HepG2 (cell line): ENCODE measurements around the gene PSMB10. TPM values are rescaled to one million over a fixed set of nuclear protein-coding genes. Genes with fewer than 3 reads are reported as not detected.

Experiments
- AGO1 ChIP-seq: fragments of 200-400 bp; formaldehyde crosslinking; IDR thresholded peaks from 2 replicates; pipeline ENCODE4 v1.6.1; 2017; ENCODE audit warnings: mild to moderate bottlenecking, low read depth, low read length, moderate library complexity; ENCODE audit not compliant: poor library complexity, severe bottlenecking
- ETS1 ChIP-seq: sonication (generic); formaldehyde crosslinking; IDR thresholded peaks from 2 replicates; pipeline ENCODE4 v1.4.0; 2020; ENCODE audit warnings: missing genetic modification reagents
- FLYWCH1 ChIP-seq: sonication (generic); formaldehyde crosslinking; IDR thresholded peaks from 2 replicates; pipeline ENCODE4 v1.8.1; 2023; ENCODE audit warnings: mild to moderate bottlenecking, missing genetic modification reagents
- GPN1 ChIP-seq: sonication (generic); formaldehyde crosslinking; IDR thresholded peaks from 2 replicates; pipeline ENCODE4 v1.5.1; 2020; ENCODE audit warnings: missing genetic modification reagents, borderline replicate concordance
- HNRNPL ChIP-seq: fragments of 200-400 bp; formaldehyde crosslinking; IDR thresholded peaks from 2 replicates; pipeline ENCODE4 v1.6.1; 2017; ENCODE audit warnings: mild to moderate bottlenecking, low read depth, low read length
- MLXIP ChIP-seq: sonication (generic); formaldehyde crosslinking; IDR thresholded peaks from 2 replicates; pipeline ENCODE4 v1.9.0; 2021; ENCODE audit warnings: missing genetic modification reagents, borderline replicate concordance
- ZBTB40 ChIP-seq, 2 experiments: fragments of 450-650 bp in 1 of 2; sonication (generic) in 1 of 2; formaldehyde crosslinking in 1 of 2; IDR thresholded peaks; 2 replicates each; pipeline versions ENCODE4 v1.6.1 to v1.8.0; 2016 to 2022; ENCODE audit warnings: antibody characterized with exemption in 1 of 2, mild to moderate bottlenecking in 1 of 2, missing genetic modification reagents in 1 of 2
- ZNF143 ChIP-seq: sonication (generic); formaldehyde crosslinking; IDR thresholded peaks from 2 replicates; pipeline ENCODE4 v1.4.0; 2020; ENCODE audit warnings: missing genetic modification reagents
- ZNF235 ChIP-seq: sonication (generic); formaldehyde crosslinking; IDR thresholded peaks from 2 replicates; pipeline ENCODE4 v1.8.1; 2023; ENCODE audit warnings: mild to moderate bottlenecking, missing genetic modification reagents, borderline replicate concordance
- ZNF503 ChIP-seq: sonication (generic); formaldehyde crosslinking; IDR thresholded peaks from 2 replicates; pipeline ENCODE4 v1.4.0; 2020; ENCODE audit warnings: missing genetic modification reagents
- ZNF788 ChIP-seq: sonication (generic); formaldehyde crosslinking; IDR thresholded peaks from 2 replicates; pipeline ENCODE4 v1.5.0; 2020; ENCODE audit warnings: mild to moderate bottlenecking, missing genetic modification reagents, borderline replicate concordance
- ZSCAN29 ChIP-seq: sonication (generic); formaldehyde crosslinking; conservative IDR thresholded peaks from 2 replicates; pipeline ENCODE4 v1.4.0; 2020; ENCODE audit warnings: mild to moderate bottlenecking, missing genetic modification reagents
- polyA plus RNA-seq, 8 experiments: library from polyadenylated mRNA; depleted of rRNA in 3 of 8; stranded (reverse) in 7 of 8; unstranded in 1 of 8; fragments of >200 nt; fragmentation: Illumina TruSeq in 4 of 8; extraction: Trizol in 4 of 8; gene quantifications; 2 replicates each; pipeline versions ENCODE4 v1.2.1 to v1.2.3, GENCODE V29; 2011 to 2016; ENCODE audit warnings: low read depth in 4 of 8, missing spikeins in 1 of 8, mixed read lengths in 1 of 8; ENCODE audit not compliant: insufficient read depth in 1 of 8
- total RNA-seq, 5 experiments: library from RNA; depleted of rRNA; stranded (reverse); fragments of >200 nt; fragmentation: Illumina TruSeq; extraction: Trizol; gene quantifications; 2 replicates each; pipeline ENCODE4 v1.2.3, GENCODE V29; 2016; ENCODE audit warnings: low read depth in 1 of 5

PSMB10 gene
- total and polyA plus RNA-seq, 2 of the 13 experiments (the other 11 are each of a cell fraction or from before 2014, with no cell fraction given) = 12.7 to 65.9 TPM

- TF ChIP-seq GPN1 (CRISPR knock-in tag) (no peak), MLXIP (CRISPR knock-in tag) (no peak), ETS1 (no peak; the same call in 1 of the 2 replicates), ZNF143 (CRISPR knock-in tag) (peak; percentile 30; the same call in 1 of the 2 replicates), HNRNPL (peak; percentile 43; the same call in 1 of the 2 replicates), ZSCAN29 (CRISPR knock-in tag) (peak; percentile 99), ZNF235 (CRISPR knock-in tag) (peak; percentile 49; the same call in 1 of the 2 replicates), FLYWCH1 (CRISPR knock-in tag) (no peak), ZNF788 (0 out of 2 replicates have a peak, but pooled peaks have one; percentile 49), ZBTB40 (IDR thresholded peaks at IDR 0.05) (no peak), ZBTB40 (CRISPR knock-in tag; IDR thresholded peaks at IDR 0.05) (0 out of 2 replicates have a peak, but pooled peaks have one; percentile 21), ZNF503 (CRISPR knock-in tag) (peak; percentile 82), AGO1 (peak; percentile 97)
Observed at GRCh38 chr16:67935402-67936123, 1.1 kb downstream of the PSMB10 start (continued).
